ENCODE measurements around the gene SLC12A9.

- no peak for TF ChIP-seq CTCF (IDR thresholded peaks at IDR 0.05; ENCODE audit: insufficient read depth, low read length)
- TF ChIP-seq POLR2AphosphoS5 (IDR thresholded peaks at IDR 0.05; ENCODE audit: low read depth), result peak; percentile 56; the same call in 1 of the 2 replicates
- no peak for TF ChIP-seq REST (IDR thresholded peaks at IDR 0.05; ENCODE audit: insufficient replicate concordance, low read depth)
Measured at GRCh38 chr7:100884736-100885439, 32.4 kb downstream of the SLC12A9 start.

All from HL-60 (cell line).